ENCODE results near the gene RPTOR. TPM values are rescaled to one million over a fixed set of nuclear protein-coding genes. Genes with fewer than 3 reads are reported as not detected.

The RPTOR gene
- total RNA-seq, 1 experiment from 2014 or later, result 66.7 TPM

DNA sequence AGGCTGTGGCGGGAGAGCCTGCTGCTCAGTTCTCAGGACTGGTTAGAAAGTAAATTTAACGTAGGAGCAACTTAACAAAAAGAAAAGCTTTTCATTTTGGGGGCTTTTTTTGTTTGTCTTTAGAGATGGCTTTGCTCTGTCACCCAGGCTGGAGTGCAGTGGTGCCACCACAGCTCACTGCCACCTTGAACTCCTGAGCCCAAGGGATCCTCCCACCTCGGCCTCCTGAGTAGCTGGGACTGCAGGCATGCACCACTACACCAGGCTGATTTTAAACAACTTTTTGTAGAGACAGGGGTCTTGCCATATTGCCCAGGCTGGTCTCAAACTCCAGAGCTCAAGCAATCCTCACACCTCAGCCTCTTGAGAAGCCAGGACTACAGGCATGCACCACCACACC, 205.0 kb downstream of the RPTOR start:
- no peaks in the 10 kb centered on the region for H3K4me1 Mint-ChIP-seq (ENCODE audit: low read depth, unreplicated experiment)
- H3K4me1 ChIP-seq, result no peaks in the 10 kb centered on the region
- ChIA-PET POLR2A (no interaction called here), CTCF (no interaction called here)
- no peak overlapping the region for H3K4me3 Mint-ChIP-seq (ENCODE audit: unreplicated experiment)
- no peaks in the 10 kb centered on the region for H3K9me3 ChIP-seq
- no peaks in the 10 kb centered on the region for H3K27me3 Mint-ChIP-seq (ENCODE audit: insufficient read depth, unreplicated experiment)
- no peaks in the 10 kb centered on the region; the same call in 1 of the 2 replicates for H3K36me3 ChIP-seq (ENCODE audit: control insufficient read depth, insufficient read depth, low read length)
- H3K36me3 Mint-ChIP-seq (ENCODE audit: insufficient read depth, unreplicated experiment), result peaks cover 23% of the 10 kb centered on the region
- intact Hi-C loops (cut with micrococcal nuclease; ENCODE audit: unreplicated experiment), result no loop called here
- no peak overlapping the region for H3K27ac Mint-ChIP-seq (ENCODE audit: unreplicated experiment)
- no peaks in the 10 kb centered on the region for H3K27me3 ChIP-seq (replicated peaks; ENCODE audit: control insufficient read depth, insufficient read depth, low read length)
- no peak overlapping the region for H3K4me3 ChIP-seq (ENCODE audit: low read depth, low read length)
- DNase-seq, result no peak
- H3K9me3 Mint-ChIP-seq (ENCODE audit: unreplicated experiment), result no peaks in the 10 kb centered on the region
- no peak for TF ChIP-seq CTCF (IDR thresholded peaks at IDR 0.05; ENCODE audit: insufficient read depth in 1 of 2, low read depth in 1 of 2, low read length in 1 of 2, severe bottlenecking in 1 of 2, unreplicated experiment in 1 of 2)
- BruUV-seq (replicated peaks), result no TSS peak

GRCh38 chr17:80750263-80750662, 205.6 kb downstream of the RPTOR start:
- Mint-ChIP-seq H3K36me3 (ENCODE audit: insufficient read depth, unreplicated experiment) (peaks cover 23% of the 10 kb centered on the region), H3K4me3 (ENCODE audit: unreplicated experiment) (no peak overlapping the region), H3K27ac (ENCODE audit: unreplicated experiment) (no peak overlapping the region), H3K4me1 (ENCODE audit: low read depth, unreplicated experiment) (no peaks in the 10 kb centered on the region), H3K9me3 (ENCODE audit: unreplicated experiment) (no peaks in the 10 kb centered on the region), H3K27me3 (ENCODE audit: insufficient read depth, unreplicated experiment) (no peaks in the 10 kb centered on the region)
- DNase-seq, result no peak
- ChIA-PET POLR2A (no interaction called here), CTCF (no interaction called here)
- no peaks in the 10 kb centered on the region; the same call in 1 of the 2 replicates for H3K36me3 ChIP-seq (ENCODE audit: control insufficient read depth, insufficient read depth, low read length)
- no peak overlapping the region for H3K4me3 ChIP-seq (ENCODE audit: low read depth, low read length)
- TF ChIP-seq CTCF (IDR thresholded peaks at IDR 0.05; ENCODE audit: insufficient read depth in 1 of 2, low read depth in 1 of 2, low read length in 1 of 2, severe bottlenecking in 1 of 2, unreplicated experiment in 1 of 2), result no peak
- BruUV-seq (replicated peaks), result no TSS peak
- no peaks in the 10 kb centered on the region for H3K27me3 ChIP-seq (replicated peaks; ENCODE audit: control insufficient read depth, insufficient read depth, low read length)
- H3K4me1 ChIP-seq, result no peaks in the 10 kb centered on the region
- intact Hi-C loops (cut with micrococcal nuclease; ENCODE audit: unreplicated experiment), result no loop called here
- H3K9me3 ChIP-seq, result no peaks in the 10 kb centered on the region

- H3K36me3 ChIP-seq (ENCODE audit: control insufficient read depth, insufficient read depth, low read length), result no peaks in the 10 kb centered on the region; the same call in 1 of the 2 replicates
- Mint-ChIP-seq H3K36me3 (ENCODE audit: insufficient read depth, unreplicated experiment) (peaks cover 30% of the 10 kb centered on the region), H3K4me3 (ENCODE audit: unreplicated experiment) (no peak overlapping the region), H3K9me3 (ENCODE audit: unreplicated experiment) (no peaks in the 10 kb centered on the region), H3K27ac (ENCODE audit: unreplicated experiment) (no peak overlapping the region), H3K4me1 (ENCODE audit: low read depth, unreplicated experiment) (no peaks in the 10 kb centered on the region), H3K27me3 (ENCODE audit: insufficient read depth, unreplicated experiment) (no peaks in the 10 kb centered on the region)
- intact Hi-C loops (cut with micrococcal nuclease; ENCODE audit: unreplicated experiment), result no loop called here
- POLR2A ChIA-PET, result interaction anchor here (0.6 kb wide), 1 partner anchor 82 kb away, joined by 3 read pairs; no protein-coding TSS in a partner anchor
- H3K27me3 ChIP-seq (replicated peaks; ENCODE audit: control insufficient read depth, insufficient read depth, low read length), result no peaks in the 10 kb centered on the region
- BruUV-seq (replicated peaks), result no TSS peak
- no peaks in the 10 kb centered on the region for H3K4me1 ChIP-seq
- no peak for TF ChIP-seq CTCF (IDR thresholded peaks at IDR 0.05; ENCODE audit: insufficient read depth in 1 of 2, low read depth in 1 of 2, low read length in 1 of 2, severe bottlenecking in 1 of 2, unreplicated experiment in 1 of 2)
- no peaks in the 10 kb centered on the region for H3K9me3 ChIP-seq
- H3K4me3 ChIP-seq (ENCODE audit: low read depth, low read length), result no peak overlapping the region
- CTCF ChIA-PET, result no interaction called here
- no peak for DNase-seq
These were observed 206.7 kb downstream of the RPTOR start for GRCh38 chr17:80751070-80751945.
